OCI-LY1 (cell line): ENCODE data around the gene M1AP.

ENCODE experiments used
- H2AFZ ChIP-seq: fragments of 200-600 bp; sonication (generic), shearing (Covaris generic); 2 replicates; pipeline ENCODE4 v1.6.0; 2014; ENCODE audit warnings: antibody characterized with exemption, mild to moderate bottlenecking, low read length
- H3F3A ChIP-seq: fragments of 200-600 bp; sonication (generic), shearing (Covaris generic); 2 replicates; pipeline ENCODE4 v1.6.0; 2014; ENCODE audit warnings: mild to moderate bottlenecking, antibody characterized with exemption, low read length, moderate library complexity; ENCODE audit not compliant: insufficient read depth
- H3K27ac ChIP-seq: fragments of 200-600 bp; sonication (generic); 2 replicates; pipeline ENCODE4 v1.5.1; 2014; ENCODE audit warnings: low read length, mixed run types, mild to moderate bottlenecking, low read depth; ENCODE audit not compliant: poor library complexity, severe bottlenecking
- H3K27me3 ChIP-seq: fragments of 200-600 bp; sonication (generic); 2 replicates; pipeline ENCODE4 v1.6.0; 2014; ENCODE audit warnings: antibody characterized with exemption, mild to moderate bottlenecking, low read length, moderate library complexity; ENCODE audit not compliant: insufficient read depth
- H3K36me3 ChIP-seq: fragments of 200-600 bp; sonication (generic); 2 replicates; pipeline ENCODE4 v1.6.1; 2014; ENCODE audit warnings: mild to moderate bottlenecking, antibody characterized with exemption, low read length, moderate library complexity, mixed read lengths; ENCODE audit not compliant: insufficient read depth
- H3K4me1 ChIP-seq: fragments of 200-600 bp; sonication (generic); 2 replicates; pipeline ENCODE4 v1.5.1; 2014; ENCODE audit warnings: mild to moderate bottlenecking, low read length, moderate library complexity; ENCODE audit not compliant: insufficient read depth, severe bottlenecking
- H3K4me2 ChIP-seq: fragments of 200-600 bp; sonication (generic), shearing (Covaris generic); 2 replicates; pipeline ENCODE4 v1.6.1; 2014; ENCODE audit warnings: low read length
- H3K4me3 ChIP-seq: fragments of 200-600 bp; sonication (generic); 2 replicates; pipeline ENCODE4 v1.5.1; 2014; ENCODE audit warnings: low read length, low read depth, mild to moderate bottlenecking, mixed read lengths; ENCODE audit not compliant: poor library complexity, severe bottlenecking
- H3K79me2 ChIP-seq: fragments of 200-600 bp; shearing (Covaris generic); 2 replicates; pipeline ENCODE4 v1.6.1; 2016; ENCODE audit warnings: mixed run types, low read length, mixed read lengths; ENCODE audit not compliant: insufficient read depth
- H3K9ac ChIP-seq: fragments of 200-600 bp; sonication (generic), shearing (Covaris generic); 2 replicates; pipeline ENCODE4 v1.6.1; 2014; ENCODE audit warnings: mild to moderate bottlenecking, low read length, mixed read lengths
- H3K9me2 ChIP-seq: fragments of 200-600 bp; sonication (generic), shearing (Covaris generic); 2 replicates; pipeline ENCODE4 v1.6.1; 2014; ENCODE audit warnings: low read depth, mild to moderate bottlenecking, low read length, mixed read lengths
- H3K9me3 ChIP-seq: fragments of 200-600 bp; shearing (Covaris generic); 2 replicates; pipeline ENCODE4 v1.6.1; 2014; ENCODE audit warnings: low read length, mixed read lengths
- H4K20me1 ChIP-seq: fragments of 200-600 bp; sonication (generic), shearing (Covaris generic); 2 replicates; pipeline ENCODE4 v1.6.0; 2016; ENCODE audit warnings: mild to moderate bottlenecking, low read length; ENCODE audit not compliant: insufficient read depth
- CTCF ChIP-seq: fragments of 200-600 bp; sonication (generic), shearing (Covaris generic); IDR thresholded peaks from 2 replicates; pipeline ENCODE4 v1.5.1; 2017; ENCODE audit warnings: mild to moderate bottlenecking, antibody characterized with exemption, low read length, moderate library complexity, mixed read lengths
- EZH2 ChIP-seq: fragments of 200-600 bp; sonication (generic), shearing (Covaris generic); IDR thresholded peaks from 2 replicates; pipeline ENCODE4 v1.8.0; 2017; ENCODE audit warnings: borderline replicate concordance, mixed run types, mild to moderate bottlenecking, antibody characterized with exemption, low read length, moderate library complexity, mixed read lengths

Gene M1AP

GRCh38 chr2:74689671-74690070 lies 41.5 kb upstream of the M1AP start:
- Histone ChIP-seq H3K4me2 (no peak overlapping the region), H3K4me1 (no peaks in the 10 kb centered on the region), H3K27ac (no peak overlapping the region), H4K20me1 (no peaks in the 10 kb centered on the region), H3K27me3 (no peaks in the 10 kb centered on the region), H3K9ac (no peak overlapping the region), H3F3A (no peaks in the 10 kb centered on the region), H2AFZ (no peak overlapping the region), H3K36me3 (no peaks in the 10 kb centered on the region), H3K79me2 (no peaks in the 10 kb centered on the region), H3K9me3 (no peaks in the 10 kb centered on the region), H3K4me3 (no peak overlapping the region), H3K9me2 (no peaks in the 10 kb centered on the region)
- TF ChIP-seq CTCF (no peak), EZH2 (no peak)

GRCh38 chr2:74688881-74689280 lies 40.8 kb upstream of the M1AP start:
- Histone ChIP-seq H3F3A (no peaks in the 10 kb centered on the region), H3K4me2 (no peak overlapping the region), H3K79me2 (no peaks in the 10 kb centered on the region), H3K27me3 (no peaks in the 10 kb centered on the region), H3K36me3 (no peaks in the 10 kb centered on the region), H3K9me2 (no peaks in the 10 kb centered on the region), H3K9ac (no peak overlapping the region), H3K4me3 (no peak overlapping the region), H3K27ac (no peak overlapping the region), H3K9me3 (no peaks in the 10 kb centered on the region), H4K20me1 (no peaks in the 10 kb centered on the region), H3K4me1 (no peaks in the 10 kb centered on the region), H2AFZ (no peak overlapping the region)
- TF ChIP-seq EZH2, result no peak
- no peak for TF ChIP-seq CTCF

- Histone ChIP-seq H3K4me3 (no peak overlapping the region), H3K4me2 (no peak overlapping the region), H3K9ac (no peak overlapping the region), H3K27me3 (no peaks in the 10 kb centered on the region), H3F3A (no peaks in the 10 kb centered on the region), H4K20me1 (no peaks in the 10 kb centered on the region), H3K4me1 (no peaks in the 10 kb centered on the region), H3K9me3 (no peaks in the 10 kb centered on the region), H3K9me2 (no peaks in the 10 kb centered on the region), H3K27ac (no peak overlapping the region), H3K79me2 (no peaks in the 10 kb centered on the region), H3K36me3 (no peaks in the 10 kb centered on the region), H2AFZ (no peak overlapping the region)
- TF ChIP-seq CTCF, result no peak
- TF ChIP-seq EZH2, result no peak
These were observed 37.3 kb upstream of the M1AP start for GRCh38 chr2:74685408-74685807.
